ENCODE measurements around the gene APOL2.
A peak's percentile ranks its signal among the peaks of the same experiment; 100 is the strongest.
"Not testable (repeated sequence)": the region's sequence is repeated elsewhere in the genome, so short reads cannot be mapped to it uniquely, and the experiment has no call there.

Gene APOL2, protein sequence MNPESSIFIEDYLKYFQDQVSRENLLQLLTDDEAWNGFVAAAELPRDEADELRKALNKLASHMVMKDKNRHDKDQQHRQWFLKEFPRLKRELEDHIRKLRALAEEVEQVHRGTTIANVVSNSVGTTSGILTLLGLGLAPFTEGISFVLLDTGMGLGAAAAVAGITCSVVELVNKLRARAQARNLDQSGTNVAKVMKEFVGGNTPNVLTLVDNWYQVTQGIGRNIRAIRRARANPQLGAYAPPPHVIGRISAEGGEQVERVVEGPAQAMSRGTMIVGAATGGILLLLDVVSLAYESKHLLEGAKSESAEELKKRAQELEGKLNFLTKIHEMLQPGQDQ

DNA sequence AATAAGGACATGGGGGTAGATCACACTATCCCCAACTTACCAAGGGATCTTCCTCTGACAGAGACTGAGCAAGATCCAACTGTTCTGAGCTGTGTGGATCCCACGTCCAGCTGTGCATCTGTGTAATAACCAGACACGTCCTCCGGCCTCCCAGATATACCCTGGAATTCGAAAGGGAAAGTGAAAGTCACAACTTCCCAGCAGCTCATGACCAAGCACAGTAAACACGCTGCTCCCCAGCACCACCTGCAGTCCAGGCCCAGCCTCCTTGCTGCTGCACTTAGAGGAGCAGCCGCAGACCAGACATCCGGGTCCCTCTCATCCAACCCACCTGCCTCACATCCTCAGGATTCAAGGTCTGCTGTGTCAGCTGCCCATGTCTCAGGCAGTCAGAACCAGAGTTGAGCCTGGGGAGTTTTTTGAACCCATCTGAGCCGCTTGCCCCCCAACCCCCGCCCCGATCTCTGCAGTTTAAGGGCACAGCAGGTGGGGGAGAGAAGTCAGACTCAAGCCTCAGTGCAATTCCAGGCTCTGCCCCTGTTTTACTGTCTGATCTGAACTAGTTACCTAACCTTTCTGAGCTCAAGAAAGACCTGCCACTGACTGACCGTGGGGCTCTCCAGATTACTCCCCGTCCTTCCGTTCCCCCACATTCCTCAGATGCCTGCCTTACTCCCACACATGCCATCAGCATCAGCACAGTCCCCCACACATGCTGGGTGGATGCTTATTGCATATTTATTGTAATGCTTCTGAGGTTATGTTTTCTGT, at the start of gene APOL2:
Gene APOL2, minus strand, starts transcription at position 127 of the 771 bp plus-strand sequence. CDS start 6,365 bp downstream, outside the sequence.
- DNase-seq: peak; percentile 26 to 92

DNA sequence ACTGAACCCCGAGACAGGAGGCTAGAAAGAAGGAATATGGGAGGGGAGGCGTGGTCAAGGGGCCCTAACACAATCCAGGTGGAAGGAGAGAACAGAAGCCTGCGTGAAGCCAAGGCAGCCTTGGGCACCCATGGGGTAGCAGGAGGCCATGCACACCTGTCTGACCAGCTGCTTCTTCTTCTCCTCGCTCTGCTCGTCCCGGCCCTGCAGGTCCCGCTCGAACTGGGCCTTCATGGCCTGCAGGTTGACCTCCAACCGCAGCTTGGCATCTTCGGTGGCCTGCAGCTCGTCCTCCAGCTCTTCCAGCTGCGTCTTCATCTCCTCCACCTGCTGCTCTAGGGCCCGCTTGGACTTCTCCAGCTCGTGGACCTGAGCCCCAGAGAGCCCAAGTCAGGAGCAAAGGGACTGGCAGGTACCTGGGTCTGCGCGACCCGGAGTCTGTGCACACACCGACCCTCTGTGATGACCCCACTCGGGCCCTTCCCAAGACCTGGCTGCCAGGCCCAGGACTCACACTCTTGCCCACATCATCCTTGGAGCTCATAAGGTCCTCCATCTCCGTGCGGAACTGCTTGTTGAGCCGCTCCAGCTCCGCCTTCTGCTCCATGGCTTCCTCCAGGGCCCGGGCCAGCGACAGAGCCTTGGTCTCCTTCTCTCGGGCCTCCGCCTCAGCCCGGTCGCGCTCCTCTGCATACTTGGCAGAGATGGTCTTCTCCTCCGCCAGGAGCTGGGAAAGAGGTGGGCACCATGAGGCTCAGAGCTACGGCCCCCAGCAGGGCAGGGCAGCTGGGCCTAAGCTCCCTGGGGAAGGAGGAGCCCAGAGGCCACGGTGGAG, 49.5 kb upstream of the APOL2 start:
- DNase-seq: no peak

DNA sequence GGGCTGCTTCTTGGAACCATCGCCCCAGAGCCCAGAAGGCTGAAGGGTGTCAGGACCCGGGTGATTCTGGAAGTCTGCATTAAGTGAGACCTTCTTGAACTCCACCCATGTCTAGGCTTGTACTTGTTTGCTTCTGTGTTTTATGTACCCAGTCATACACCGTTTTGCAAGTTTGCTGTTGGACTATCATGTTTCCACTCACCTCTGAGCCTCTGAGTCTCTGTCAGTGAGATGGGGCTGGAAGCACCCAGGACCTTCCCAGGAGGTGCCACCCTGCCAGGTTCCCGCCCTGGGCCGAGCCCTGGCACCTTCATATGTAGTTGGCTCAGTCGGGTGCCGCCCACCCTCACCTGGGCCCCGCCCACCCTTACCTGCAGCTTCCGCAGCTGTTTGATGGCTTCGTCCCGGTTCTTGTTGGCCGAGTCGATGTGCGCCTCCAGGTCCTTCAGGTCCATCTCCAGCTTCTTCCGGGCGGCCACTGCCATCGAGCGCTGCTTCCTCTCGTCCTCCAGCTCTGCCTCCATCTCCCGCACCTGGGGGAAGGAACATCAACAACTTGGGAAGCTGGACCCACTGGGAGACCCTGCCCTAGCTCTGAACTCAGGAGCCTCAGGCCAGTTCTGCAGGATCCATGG, 48.7 kb upstream of the APOL2 start:
- no peak for DNase-seq

DNA sequence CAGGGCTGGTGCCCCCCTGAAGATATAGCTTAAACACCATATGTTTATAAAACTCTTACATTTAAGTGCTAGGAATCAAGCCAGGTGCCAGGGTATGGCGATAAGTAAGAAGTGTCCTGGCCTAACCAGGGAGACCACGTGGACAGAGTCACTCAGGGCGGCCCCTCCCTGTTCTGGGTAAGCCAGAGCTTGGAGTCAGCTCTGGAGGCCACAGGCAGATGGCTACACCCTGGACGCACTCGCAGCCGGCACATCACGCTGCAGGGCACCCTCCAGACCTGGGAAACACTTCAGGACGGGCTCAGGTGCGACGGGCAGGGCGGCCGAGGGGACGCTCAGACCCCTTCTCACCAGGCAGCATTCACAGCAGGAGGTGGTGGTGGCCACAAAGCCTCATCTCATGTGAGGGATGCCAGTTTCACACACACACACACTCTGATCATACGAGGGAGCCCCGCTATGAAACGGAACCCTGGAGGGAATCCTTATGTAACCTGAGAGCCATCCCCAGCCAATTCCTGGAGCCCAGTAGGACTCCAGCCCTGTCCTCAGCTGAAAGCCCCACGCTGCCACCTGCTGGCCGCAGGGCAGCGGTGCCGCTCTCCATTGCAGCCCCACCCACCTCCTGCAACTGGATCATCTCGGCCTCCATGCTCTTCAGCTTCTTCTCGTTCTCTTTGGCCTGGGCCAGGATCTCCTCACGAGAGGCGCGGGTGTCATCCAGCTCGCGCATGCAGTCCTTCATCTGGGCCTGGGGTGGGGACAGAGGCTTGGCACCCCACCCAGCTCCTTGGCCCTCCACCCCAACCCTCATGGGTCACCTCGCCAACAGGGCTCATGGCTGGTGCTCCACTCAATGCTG, 47.0 kb upstream of the APOL2 start:
- DNase-seq: peak in 1 of 2 donors; percentile 14

DNA sequence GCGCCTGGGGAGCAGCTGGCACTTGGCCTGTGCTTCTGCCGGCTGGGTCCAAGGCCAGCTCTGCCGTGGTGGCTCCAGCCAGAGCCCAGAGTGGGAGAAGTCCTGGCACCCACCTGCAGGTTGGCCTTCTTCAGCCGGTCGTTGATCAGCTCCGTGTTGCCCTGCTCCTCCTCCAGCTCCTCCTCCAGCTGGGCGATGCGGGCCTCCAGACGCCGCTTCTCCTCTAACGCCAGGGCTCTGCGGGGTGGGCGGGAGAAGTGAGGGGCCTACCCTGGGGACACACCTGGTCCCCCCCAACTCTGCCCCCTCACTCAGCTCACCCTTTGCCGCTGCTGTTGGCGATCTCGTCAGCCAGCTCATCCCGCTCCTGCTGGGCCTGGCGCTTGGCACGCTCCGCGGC, 46.2 kb upstream of the APOL2 start:
- no peak for DNase-seq

DNA sequence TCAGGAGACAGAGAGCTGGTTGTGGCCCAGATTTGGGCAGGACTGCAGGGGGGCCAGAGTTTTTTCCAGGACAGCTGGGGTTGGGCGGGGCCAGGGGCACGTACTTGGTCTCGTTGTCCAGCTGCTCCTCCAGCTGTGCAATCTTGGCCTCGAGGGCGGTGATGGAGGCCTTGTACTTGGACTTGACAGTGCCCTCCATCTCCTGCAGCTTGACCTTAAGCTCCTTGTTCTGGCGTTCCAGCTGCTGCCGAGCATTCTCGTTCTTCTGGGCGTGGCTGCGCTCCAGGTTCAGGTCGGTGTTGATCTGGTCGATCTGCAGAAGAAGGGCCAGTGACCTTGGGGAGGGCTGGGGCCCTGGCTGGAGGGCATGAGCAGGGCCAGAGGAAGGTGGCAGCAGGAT, 45.7 kb upstream of the APOL2 start:
- no peak for DNase-seq

DNA sequence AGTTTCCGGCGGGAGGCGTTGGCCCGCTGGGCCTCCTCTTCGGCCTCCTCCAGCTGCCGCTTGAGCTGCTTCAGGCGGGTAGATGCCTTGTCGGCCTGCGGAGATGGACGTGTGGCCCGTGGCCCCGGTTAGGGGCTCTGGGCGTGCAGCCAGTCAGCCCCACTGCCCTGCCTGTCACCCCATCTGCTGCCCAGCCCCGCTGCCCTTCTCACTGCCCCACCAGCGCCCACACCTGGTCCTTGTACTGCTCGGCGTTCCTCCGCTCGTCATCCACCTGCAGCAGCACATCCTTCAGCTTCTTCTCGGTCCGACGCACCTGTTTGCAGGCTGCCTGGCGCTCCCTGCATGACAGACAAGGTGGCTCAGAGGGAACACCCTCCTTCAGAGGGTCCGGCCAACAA, 44.8 kb upstream of the APOL2 start:
- no peak for DNase-seq

DNA sequence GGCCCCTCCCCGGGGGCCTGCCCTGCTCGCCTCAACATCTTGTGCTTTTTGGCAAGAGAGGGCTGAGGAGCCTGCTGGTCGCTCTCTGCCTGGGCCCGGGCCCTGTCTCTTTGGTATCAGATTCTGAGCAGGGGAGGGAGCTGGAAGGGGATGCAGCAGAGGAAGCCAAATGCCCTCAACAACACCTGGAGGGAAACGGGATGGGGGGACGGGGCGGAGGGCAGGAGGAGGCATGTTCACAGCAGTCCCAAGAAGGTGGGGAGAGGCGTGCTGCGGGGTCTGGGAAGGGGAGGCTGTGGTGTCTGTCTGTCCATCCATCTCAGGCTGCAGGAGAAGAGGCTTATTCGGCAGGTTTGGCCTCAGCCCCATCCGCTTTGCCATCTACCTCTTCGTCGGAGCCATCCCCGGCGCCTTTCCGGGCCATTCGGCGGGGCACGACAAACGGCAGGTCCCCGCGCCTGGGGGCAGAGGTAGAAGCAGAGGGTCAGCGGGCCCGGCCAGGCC, 43.1 kb upstream of the APOL2 start:
- DNase-seq: no peak

DNA sequence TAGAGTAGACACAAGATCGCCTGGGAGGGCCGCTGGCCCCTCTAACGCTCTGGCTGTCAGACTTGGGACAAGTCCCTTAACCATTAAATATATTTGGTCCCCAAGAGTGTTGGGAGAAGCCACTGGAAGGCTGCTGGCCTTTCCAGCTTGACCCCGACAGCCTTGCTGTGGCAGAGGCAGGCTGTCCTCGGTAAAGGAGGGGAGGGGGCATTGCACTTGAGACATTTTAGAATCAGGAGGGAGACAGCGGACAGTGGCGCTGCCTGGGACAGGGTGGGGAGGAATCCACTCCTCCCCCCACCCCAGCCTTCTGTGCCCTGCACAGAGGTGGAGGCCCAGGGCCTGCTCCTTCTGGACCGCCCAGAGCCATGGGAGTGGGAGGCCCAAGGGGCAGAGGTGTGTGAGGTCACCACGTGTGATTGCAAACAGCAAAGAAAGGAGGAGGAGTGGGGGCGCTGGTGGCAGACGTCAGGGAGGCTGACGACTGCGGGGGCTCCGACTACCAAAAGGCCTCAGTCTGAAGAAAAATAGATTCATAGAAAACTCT, 42.5 kb upstream of the APOL2 start:
- no peak for DNase-seq

DNA sequence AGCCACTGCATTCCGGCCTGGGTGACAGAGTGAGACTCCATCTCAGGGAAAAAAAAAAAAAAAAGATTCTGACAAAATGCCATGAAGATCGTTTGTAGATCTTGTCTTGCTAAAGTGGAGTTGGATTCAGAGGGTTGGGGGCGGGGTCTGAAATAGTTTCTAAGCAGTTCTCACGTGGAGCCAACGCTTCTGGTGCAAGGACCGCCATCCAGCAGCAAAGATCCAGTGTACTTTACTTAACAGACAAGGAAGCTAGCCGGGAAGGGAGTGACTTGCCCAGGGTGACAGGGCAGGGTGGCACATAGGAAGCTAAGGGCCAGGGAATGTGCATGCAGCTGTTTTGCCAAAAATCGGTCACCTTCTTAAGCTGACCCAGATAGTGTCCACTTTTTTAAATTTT, 41.1 kb upstream of the APOL2 start:
- no peak for DNase-seq

DNA sequence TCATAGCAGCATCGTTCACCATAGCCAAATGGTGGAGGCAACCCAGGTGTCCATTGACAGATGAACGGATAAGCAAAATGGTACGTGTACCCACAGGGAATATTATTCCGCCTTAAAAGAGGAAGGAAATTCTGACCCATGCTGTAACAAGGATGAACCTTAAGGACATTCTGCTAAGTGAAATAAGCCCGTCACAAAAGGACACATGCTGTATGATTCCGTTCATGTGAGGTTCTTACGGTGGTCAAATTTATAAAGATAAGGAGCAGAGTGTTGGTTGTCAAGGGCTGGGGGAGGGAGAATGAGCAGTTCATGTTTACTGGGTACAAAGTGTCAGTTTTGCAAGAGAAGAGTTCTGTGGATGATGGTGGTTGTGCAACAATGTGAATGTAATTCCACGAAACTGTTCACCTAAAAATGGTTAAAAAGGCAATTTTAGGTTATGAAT, 39.9 kb upstream of the APOL2 start:
- DNase-seq: no peak

DNA sequence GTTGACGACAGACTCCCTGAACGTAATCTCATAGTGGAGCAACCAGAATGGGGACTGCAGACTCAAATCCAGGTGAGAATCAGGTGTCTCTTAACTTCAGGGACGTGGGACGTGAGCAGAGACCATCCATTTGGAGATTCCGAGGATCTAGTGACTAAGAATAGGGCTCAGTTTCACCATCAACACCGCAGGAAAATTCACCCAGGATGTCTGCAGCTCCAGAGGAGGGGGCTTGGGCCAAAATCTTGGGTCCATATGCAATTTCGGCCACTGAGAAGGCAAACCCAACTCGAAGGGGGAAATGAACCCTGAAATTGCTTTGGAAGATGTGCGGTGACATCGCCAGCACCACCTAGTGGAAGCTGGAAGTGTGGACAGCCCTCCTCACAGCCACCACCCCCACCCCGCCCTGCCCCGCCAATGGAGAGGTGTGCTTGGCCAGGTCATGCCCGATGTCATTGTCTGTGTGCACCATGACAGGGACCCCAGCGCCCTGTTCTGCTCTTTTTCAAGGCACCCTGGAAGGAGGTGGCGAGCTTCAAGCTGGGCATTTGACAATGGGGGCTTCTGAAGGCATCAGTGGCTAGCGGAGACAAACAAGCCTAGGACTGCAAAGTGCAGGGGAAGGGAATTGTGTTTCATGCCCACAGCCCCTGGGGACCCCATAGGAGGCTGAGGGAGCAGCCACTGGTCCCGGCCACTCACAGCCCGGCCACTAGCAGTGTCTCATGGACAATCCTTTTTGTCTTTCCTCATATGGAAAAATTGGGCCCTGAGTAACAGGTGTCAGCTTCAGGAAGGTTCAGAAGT, 38.4 kb upstream of the APOL2 start:
- peak; percentile 17 to 48 for DNase-seq

DNA sequence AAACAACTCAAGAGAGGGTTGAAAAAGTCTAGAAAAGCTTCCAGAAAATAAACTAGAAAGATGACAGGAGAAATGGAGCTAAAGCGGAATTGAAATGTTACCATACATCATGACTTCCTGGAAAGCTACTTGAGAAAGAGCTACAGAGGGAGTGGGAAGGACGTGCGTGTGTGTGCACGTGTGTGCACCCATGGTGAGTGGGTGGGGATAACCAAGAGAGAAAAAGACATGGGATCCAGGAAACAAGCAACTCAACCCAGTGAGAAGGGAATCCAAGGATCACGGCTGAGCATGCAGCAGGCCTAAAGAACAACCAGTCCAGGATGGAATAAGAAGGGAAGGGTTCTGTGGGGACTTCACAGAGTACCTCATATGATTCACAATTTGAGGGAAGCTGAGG, 35.2 kb upstream of the APOL2 start:
- DNase-seq: no peak

DNA sequence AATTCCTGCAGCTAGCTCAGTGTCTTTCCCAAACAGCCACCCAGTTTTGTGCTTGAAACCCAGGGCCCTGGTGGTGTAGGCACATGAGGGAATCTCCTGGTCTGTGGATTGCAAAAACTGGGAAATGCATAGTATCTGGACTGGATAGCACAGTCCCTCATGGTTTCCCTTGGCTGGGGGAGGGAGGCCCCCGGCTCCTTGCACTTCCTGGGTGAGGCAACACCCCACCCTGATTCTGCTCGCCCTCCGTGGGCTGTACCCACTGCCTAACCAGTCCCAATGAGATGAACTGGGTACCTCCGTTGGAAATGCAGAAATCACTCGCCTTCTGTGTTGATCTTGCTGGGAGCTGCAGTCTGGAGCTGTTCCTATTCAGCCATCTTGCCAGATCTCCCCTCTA, 32.6 kb upstream of the APOL2 start:
- DNase-seq: not testable (repeated sequence)

DNA sequence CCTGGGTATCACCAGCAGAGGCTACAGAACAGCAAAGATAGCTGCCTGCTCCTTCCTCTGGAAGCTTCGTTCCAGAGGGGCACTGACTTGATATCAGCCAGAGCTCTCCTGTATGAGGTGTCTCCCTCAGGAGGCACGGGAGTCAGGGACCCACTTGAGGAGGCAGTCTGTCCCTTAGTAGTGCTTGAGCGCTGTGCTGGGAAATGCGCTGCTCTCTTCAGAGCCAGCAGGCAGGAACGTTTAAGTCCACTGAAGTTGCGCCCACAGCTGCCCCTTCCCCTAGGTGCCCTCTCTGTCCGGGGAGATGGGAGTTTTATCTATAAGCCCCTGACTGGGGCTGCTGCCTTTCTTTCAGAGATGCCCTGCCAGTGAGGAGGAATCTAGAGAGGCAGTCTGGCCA, 31.9 kb upstream of the APOL2 start:
- DNase-seq: not testable (repeated sequence)

DNA sequence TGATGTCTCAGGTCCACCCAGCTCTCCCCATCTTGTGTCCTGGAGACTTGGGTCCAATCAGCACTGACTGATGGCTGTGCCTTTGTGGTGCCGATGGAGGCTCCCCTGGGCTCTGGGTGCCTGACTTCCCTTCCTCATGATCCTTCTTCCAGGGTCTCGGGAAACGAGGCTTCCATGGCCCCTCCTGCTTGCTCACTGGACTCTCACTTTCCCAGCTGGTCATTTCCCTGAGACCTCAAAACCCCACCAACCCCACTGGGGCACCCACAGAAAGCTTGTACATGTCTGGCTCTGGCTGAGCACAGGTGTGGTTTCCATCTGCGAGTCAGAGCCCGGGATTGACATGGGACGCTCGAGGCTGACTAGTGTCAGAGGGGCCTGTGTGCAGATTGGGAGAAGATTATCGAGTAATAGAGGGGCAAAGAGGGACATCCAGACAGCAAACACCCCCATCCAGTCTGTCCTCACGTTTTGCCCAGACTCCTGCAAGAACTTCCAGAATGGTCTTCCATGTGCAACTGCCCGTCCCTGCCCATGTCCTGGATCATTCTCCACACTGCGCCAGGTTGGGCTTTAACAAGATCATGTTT, 28.7 kb upstream of the APOL2 start:
- DNase-seq: no peak

DNA sequence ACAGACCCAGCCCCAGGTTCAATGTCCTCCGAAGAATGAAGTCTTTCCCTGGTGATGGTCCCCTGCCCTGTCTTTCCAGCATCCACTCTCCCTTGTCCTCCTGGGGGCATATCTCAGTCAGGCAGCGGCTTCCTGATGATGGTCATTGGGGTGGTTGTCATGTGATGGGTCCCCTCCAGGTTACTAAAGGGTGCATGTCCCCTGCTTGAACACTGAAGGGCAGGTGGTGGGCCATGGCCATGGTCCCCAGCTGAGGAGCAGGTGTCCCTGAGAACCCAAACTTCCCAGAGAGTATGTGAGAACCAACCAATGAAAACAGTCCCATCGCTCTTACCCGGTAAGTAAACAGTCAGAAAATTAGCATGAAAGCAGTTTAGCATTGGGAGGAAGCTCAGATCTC, 27.7 kb upstream of the APOL2 start:
- DNase-seq: no peak

DNA sequence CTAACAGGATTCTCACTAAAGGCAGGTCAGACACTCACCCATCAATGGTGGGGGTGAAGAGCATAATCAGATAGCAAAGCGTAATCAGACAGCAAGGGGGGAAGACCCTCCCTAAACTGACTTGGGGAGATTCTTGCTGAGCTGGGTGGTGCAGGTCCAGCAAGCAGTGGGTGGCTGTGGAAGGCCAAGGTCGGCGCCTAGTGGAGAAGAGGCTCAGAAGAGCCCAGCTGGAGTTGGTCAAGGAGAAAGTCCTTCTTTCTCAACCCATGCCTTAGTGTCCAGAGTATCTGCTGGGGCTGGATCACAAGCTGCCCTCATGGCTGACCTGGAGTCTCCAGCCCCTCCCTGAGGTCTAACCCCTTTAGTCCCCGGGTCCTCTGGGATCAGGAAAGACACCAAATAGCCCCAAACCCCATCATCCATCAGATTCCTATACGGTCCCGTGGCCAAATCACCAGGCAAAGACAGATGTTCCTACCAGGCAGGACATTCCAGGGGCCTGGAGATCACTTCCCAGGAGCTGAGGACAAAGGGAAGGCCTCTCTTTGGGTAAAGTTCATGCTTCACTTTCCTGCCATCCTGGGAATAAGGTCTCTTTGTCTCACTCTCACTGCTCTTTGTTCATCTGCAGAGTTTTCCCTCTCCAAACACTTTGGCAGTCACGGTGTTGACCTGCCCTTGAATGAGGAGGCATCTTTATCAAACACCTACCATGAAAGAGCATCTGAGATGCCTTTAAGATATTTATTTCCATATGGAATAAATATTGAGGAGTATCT, 24.7 kb upstream of the APOL2 start:
- DNase-seq: not testable (repeated sequence)

DNA sequence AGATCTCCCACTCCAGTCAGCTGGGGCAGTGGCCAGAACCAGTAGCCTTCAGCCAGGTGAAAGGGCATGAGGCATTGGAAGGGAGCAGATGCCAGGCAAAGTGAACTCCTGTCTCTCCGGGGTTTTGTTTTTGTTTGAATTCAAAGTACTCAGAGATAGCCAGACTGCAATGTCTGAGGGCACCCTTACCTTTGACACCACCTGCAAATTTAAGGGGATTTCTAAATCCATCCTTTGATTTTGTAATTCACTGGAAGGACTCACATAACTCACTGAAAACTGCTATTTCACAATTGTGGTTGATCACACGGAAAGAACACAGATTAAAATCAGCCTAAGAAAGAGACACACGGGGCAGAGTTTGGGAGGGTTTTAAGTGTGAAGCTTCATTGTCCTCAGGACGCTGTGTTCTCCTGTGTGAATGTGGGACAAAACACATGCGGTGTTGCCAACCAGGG, 23.9 kb upstream of the APOL2 start:
- DNase-seq: not testable (repeated sequence)
